Lower leg skin (tissue), 3 donors: ENCODE measurements around the gene TAF3.

Source experiments
- POLR2A ChIP-seq, 2 donors: fragments of 450-650 bp; IDR thresholded peaks; one replicate each; pipeline ENCODE4 v1.6.1; 2016 to 2017; ENCODE audit warnings: antibody characterized with exemption in 2 of 2, mild to moderate bottlenecking in 1 of 2, moderate library complexity in 1 of 2
- TF ChIP-seq, protein P1 (sequence below), 3 donors: fragments of 450-650 bp; IDR thresholded peaks; one replicate each; pipeline ENCODE4 v1.5.1; 2016; ENCODE audit warnings: antibody characterized with exemption in 3 of 3, mild to moderate bottlenecking in 3 of 3, moderate library complexity in 2 of 3

DNA sequence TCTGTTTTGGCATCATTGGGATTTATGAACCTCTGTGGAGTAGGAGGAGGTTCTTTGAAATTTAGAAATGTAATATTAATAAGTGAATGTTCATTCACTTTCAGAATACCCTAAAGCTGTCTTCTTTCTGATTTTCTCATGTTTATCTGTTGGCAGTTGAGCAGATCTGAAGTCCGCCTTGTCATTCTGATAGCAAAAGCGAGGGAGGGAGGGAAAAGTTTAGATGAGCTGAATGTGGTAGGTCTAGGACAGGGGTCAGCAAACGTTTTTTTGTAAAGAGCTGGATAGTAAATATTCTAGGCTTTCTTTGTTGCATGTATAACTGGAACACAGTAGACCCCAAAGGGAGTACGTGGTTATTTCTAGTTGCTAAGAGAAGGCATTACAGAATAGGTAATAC, 141.8 kb downstream of the TAF3 start:
- TF ChIP-seq, protein P1, sequence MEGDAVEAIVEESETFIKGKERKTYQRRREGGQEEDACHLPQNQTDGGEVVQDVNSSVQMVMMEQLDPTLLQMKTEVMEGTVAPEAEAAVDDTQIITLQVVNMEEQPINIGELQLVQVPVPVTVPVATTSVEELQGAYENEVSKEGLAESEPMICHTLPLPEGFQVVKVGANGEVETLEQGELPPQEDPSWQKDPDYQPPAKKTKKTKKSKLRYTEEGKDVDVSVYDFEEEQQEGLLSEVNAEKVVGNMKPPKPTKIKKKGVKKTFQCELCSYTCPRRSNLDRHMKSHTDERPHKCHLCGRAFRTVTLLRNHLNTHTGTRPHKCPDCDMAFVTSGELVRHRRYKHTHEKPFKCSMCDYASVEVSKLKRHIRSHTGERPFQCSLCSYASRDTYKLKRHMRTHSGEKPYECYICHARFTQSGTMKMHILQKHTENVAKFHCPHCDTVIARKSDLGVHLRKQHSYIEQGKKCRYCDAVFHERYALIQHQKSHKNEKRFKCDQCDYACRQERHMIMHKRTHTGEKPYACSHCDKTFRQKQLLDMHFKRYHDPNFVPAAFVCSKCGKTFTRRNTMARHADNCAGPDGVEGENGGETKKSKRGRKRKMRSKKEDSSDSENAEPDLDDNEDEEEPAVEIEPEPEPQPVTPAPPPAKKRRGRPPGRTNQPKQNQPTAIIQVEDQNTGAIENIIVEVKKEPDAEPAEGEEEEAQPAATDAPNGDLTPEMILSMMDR (IDR thresholded peaks at IDR 0.05) = no peak
- no peak for TF ChIP-seq POLR2A (IDR thresholded peaks at IDR 0.05)
